Measurements from ENCODE around the gene RNF20.

DNA sequence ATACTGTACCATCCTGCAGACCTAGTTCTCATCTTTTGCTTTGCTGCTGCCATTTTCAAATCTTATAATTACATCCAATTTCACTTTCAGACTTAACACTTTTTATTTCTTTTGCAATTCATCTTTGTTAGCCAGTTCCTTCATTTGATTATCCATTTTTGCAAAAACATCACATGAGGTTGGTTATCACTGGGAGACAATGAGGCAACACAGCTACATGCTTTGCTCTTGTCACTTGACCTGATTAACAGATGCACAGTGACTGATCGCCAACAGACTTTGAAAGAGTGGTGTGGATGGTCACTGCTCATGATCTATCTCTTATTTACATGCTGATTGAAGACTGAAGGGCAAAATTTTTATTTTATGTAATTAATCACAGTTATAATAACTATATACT, 17.0 kb upstream of the RNF20 start:
- TF ChIP-seq, protein P1, sequence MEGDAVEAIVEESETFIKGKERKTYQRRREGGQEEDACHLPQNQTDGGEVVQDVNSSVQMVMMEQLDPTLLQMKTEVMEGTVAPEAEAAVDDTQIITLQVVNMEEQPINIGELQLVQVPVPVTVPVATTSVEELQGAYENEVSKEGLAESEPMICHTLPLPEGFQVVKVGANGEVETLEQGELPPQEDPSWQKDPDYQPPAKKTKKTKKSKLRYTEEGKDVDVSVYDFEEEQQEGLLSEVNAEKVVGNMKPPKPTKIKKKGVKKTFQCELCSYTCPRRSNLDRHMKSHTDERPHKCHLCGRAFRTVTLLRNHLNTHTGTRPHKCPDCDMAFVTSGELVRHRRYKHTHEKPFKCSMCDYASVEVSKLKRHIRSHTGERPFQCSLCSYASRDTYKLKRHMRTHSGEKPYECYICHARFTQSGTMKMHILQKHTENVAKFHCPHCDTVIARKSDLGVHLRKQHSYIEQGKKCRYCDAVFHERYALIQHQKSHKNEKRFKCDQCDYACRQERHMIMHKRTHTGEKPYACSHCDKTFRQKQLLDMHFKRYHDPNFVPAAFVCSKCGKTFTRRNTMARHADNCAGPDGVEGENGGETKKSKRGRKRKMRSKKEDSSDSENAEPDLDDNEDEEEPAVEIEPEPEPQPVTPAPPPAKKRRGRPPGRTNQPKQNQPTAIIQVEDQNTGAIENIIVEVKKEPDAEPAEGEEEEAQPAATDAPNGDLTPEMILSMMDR (IDR thresholded peaks at IDR 0.05; ENCODE audit: insufficient read depth, low read length, poor library complexity, severe bottlenecking) = no peak
- TF ChIP-seq EZH2phosphoT487 (conservative IDR thresholded peaks at IDR 0.05; ENCODE audit: low read length) = no peak

Measured in SU-DHL-6 (cell line).